Measurements from ENCODE around the gene SNX5. TPM values are rescaled to one million over a fixed set of nuclear protein-coding genes. Genes with fewer than 3 reads are reported as not detected.

The SNX5 gene
- total and polyA plus RNA-seq, 2 of the 13 experiments (the other 11 are each of a cell fraction or from before 2014, with no cell fraction given) = 664 to 1,040 TPM

GRCh38 chr20:17940224-17940971 is 28.2 kb downstream of the SNX5 start (continued):
- TF ChIP-seq MTA1 (CRISPR knock-in tag; IDR thresholded peaks at IDR 0.05; ENCODE audit: borderline replicate concordance) = peak; percentile 65; the same call in 1 of the 2 replicates
- TF ChIP-seq ZNF740 (CRISPR knock-in tag; IDR thresholded peaks at IDR 0.05) = peak; percentile 82; the same call in 1 of the 2 replicates
- 0 out of 2 replicates have a peak, but pooled peaks have one; percentile 4 for TF ChIP-seq FUBP1 (CRISPR knock-in tag; IDR thresholded peaks at IDR 0.05; ENCODE audit: borderline replicate concordance)
- TF ChIP-seq ATM (IDR thresholded peaks at IDR 0.05; ENCODE audit: borderline replicate concordance) = no peak
- no peak for TF ChIP-seq ATAD3A (CRISPR knock-in tag; IDR thresholded peaks at IDR 0.05)
- TF ChIP-seq XBP1 (CRISPR knock-in tag; IDR thresholded peaks at IDR 0.05) = no peak
- TF ChIP-seq FOXJ3 (CRISPR knock-in tag; IDR thresholded peaks at IDR 0.05; ENCODE audit: borderline replicate concordance) = 0 out of 2 replicates have a peak, but pooled peaks have one; percentile 35
- TF ChIP-seq GLMP (CRISPR knock-in tag; IDR thresholded peaks at IDR 0.05; ENCODE audit: borderline replicate concordance) = 0 out of 2 replicates have a peak, but pooled peaks have one; percentile 8
- peak; percentile 33; the same call in 1 of the 2 replicates for TF ChIP-seq ZNF720 (CRISPR knock-in tag; IDR thresholded peaks at IDR 0.05)
- TF ChIP-seq CSRNP1 (CRISPR knock-in tag; IDR thresholded peaks at IDR 0.05) = peak; percentile 33; the same call in 1 of the 2 replicates
- TF ChIP-seq SRSF9 (IDR thresholded peaks at IDR 0.05; ENCODE audit: borderline replicate concordance, insufficient read depth, low read depth, low read length, poor library complexity, severe bottlenecking) = no peak
- 0 out of 2 replicates have a peak, but pooled peaks have one; percentile 14 for TF ChIP-seq ARNT2 (CRISPR knock-in tag; IDR thresholded peaks at IDR 0.05; ENCODE audit: low read depth)
- TF ChIP-seq RAD21 (CRISPR knock-in tag; IDR thresholded peaks at IDR 0.05) = no peak
- TF ChIP-seq CEBPB (IDR thresholded peaks at IDR 0.05; ENCODE audit: borderline replicate concordance, low read depth, low read length) = no peak
- no peak for TF ChIP-seq ZNF510 (CRISPR knock-in tag; IDR thresholded peaks at IDR 0.05; ENCODE audit: low read depth)
- no peak for TF ChIP-seq STAG1 (CRISPR knock-in tag; IDR thresholded peaks at IDR 0.05)
- TF ChIP-seq ZNF691 (CRISPR knock-in tag; IDR thresholded peaks at IDR 0.05; ENCODE audit: borderline replicate concordance, low read depth) = 0 out of 2 replicates have a peak, but pooled peaks have one; percentile 21
- 0 out of 2 replicates have a peak, but pooled peaks have one; percentile 57 for TF ChIP-seq REPIN1 (CRISPR knock-in tag; IDR thresholded peaks at IDR 0.05; ENCODE audit: borderline replicate concordance, low read depth)
- TF ChIP-seq FOXP4 (CRISPR knock-in tag; IDR thresholded peaks at IDR 0.05) = peak; percentile 33; the same call in 1 of the 2 replicates
- no peak for TF ChIP-seq ZNF788 (CRISPR knock-in tag; IDR thresholded peaks at IDR 0.05; ENCODE audit: borderline replicate concordance)
